VCaP (cell line): ENCODE data around the gene CD48.

Experiments used
- H3K27ac ChIP-seq: fragments of 450-650 bp; 2 replicates; pipeline ENCODE4 v1.5.1; 2017
- CTCF ChIP-seq: fragments of 450-650 bp; conservative IDR thresholded peaks from 2 replicates; pipeline ENCODE4 v1.5.1; 2017; ENCODE audit warnings: mild to moderate bottlenecking, moderate library complexity

Gene CD48

GRCh38 chr1:160634543-160635491 lies 76.8 kb downstream of the CD48 start:
- H3K27ac ChIP-seq: no peak overlapping the region
- TF ChIP-seq CTCF: no peak

- H3K27ac ChIP-seq: no peak overlapping the region
- no peak for TF ChIP-seq CTCF
Measured at GRCh38 chr1:160633330-160633903, 78.2 kb downstream of the CD48 start.

- no peak for TF ChIP-seq CTCF
- H3K27ac ChIP-seq: no peak overlapping the region
Measured at GRCh38 chr1:160631983-160632625, 79.5 kb downstream of the CD48 start.

GRCh38 chr1:160630523-160631451 lies 80.8 kb downstream of the CD48 start:
- no peak overlapping the region for H3K27ac ChIP-seq
- TF ChIP-seq CTCF: no peak

GRCh38 chr1:160629286-160630210 lies 82.1 kb downstream of the CD48 start:
- no peak overlapping the region for H3K27ac ChIP-seq
- TF ChIP-seq CTCF: no peak

- TF ChIP-seq CTCF: no peak
- no peak overlapping the region for H3K27ac ChIP-seq
Measured at GRCh38 chr1:160628799-160629263, 82.8 kb downstream of the CD48 start.
